Stimulated activated CD4-positive, alpha-beta T cell treated with anti-CD3 and anti-CD28 coated beads, Interleukin-12 subunit alpha, Interleukin-12 subunit beta, amount 100 ng/mL, for 48 hours (primary cell): ENCODE measurements around the gene ITGA11.

Experiments used
- DNase-seq, 3 donors: peaks; one replicate each; pipeline ENCODE4 v3.0.0-alpha.2; 2020; ENCODE audit warnings: low read depth in 2 of 3, low spot score in 1 of 3

Gene ITGA11

DNA sequence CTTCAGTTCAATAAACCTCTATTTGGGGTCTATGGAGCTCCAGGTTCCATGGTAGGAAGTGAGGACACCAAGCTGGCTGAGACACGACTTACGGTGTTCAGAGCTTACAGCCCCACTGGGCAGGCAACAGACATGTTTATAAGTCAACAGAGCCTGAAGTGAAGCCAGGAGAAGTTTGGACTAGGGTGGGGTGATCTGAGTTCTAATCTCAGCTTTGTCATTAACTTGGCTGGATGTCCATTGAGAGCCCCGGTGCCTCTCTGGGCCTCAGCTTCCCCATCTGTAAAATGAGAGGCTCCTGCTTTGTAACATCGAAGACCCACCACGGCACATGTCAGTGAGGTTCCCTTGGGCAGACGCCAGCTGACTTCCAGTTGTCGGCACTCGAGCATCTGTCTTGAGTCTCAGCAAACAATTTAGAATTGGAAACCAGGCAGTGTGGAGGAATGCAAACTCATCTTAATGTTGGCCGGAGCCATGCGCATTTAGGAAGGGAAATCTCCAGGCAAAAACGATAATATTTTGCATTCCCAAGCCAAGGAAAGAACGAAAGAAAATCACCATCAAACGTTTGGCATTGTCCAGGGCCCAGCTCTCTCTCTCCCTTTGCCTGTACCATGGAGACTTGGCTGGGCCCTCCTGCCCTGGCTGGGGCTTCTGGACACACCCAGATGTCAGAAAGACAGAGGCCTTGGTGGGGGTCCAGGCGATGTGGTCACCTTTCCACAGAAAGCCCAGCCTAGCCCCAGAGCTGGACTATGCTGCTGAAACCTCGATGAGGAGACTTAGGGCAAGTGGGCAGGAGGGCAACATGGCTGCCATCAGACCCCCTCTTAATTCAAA lies 18.4 kb downstream of the ITGA11 start:
- DNase-seq = no peak

DNA sequence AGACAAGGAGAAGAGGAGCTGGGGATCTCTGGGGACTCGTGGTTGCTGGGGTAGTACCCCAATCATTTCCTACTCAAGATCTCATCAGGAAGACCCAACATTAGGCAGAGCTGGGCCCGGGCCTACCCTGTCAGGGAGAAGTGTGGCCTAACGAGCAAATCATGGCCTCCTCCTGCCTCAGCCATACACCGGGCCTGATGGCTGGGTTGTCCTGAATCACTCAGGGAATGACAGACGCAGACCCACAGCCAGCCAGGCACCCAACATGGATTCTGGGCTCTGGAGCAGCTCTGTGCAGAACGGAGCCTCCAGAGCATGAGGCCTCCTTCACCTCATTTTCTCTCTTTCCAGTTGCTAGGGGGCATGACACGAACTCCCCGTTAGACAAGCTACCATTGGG lies 19.7 kb downstream of the ITGA11 start:
- DNase-seq = no peak

DNA sequence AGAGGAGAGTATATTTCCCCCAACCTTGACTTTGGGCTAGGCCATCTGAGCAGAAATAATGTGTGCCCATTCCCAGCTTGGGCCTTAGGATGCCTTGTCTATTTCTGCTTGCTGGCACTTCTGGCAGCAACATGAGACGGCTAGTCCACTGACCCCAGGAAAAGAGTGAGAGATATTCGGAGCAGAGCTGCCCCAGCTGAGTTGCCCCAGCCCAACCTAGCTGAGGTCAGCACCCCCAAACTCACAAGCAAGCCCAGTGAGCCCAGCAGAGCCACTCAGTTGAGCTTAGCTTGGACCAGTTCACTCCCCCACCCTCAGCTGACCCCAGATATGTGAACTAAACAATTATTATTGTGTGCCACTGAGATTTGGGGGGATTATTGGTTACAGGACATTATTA lies 20.2 kb downstream of the ITGA11 start:
- no peak for DNase-seq

DNA sequence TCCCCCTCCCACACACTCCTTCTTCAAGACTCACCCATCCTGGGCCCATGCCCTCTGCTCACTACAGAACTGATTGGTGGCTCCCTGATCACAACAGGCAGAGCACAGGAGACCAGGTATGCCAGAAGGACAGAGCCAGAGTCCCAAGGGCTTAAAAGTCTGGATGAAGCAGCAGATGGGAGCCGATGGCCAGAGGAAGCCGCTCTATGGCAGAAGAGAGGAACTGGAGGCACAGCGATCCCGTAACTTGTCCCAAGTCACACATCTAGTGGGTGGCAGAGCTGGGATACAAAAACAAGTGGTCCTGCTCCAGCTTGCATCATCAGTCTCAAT lies 20.7 kb downstream of the ITGA11 start:
- DNase-seq = no peak

DNA sequence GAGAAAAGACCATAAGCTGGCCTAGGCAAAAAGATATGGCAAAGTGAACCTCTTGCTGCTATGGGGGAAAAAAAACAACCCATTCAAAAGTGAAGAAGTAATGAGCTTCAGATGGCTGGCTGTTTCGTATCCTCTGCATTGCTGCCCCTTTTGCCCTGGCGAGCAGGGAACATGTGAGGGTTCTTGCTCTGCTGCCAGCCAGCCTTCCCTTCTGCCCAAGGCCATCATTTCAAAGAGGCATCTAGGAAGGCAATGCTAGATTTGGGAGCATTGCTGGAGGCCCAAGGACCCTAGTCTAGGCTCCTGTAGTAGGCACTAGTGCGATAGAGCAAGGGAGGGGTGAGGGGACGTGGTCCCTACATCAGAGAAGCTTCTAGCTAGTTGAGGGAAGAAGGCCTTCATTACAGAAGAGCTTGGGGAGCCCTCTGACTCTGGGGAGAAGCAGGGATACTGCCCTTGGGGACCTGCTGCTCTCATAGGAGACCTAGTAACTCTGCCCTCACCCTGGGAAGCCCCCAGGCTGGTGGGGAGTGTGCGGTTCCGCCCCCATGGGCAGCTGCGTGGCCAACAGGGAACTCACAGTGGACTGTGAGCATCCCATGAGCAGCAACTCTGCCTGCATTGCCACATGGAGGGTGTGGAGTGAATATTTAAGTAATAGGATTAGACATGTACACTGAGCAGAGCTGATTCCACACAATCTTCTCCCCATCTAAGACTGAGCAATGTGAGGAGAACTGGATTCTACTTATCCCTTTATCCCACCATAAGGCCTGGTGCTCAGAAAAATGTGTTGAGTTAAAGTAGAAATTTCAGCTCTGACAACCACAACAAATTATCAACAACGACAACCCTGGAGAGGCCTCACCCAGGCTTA lies 21.3 kb downstream of the ITGA11 start:
- DNase-seq = no peak

DNA sequence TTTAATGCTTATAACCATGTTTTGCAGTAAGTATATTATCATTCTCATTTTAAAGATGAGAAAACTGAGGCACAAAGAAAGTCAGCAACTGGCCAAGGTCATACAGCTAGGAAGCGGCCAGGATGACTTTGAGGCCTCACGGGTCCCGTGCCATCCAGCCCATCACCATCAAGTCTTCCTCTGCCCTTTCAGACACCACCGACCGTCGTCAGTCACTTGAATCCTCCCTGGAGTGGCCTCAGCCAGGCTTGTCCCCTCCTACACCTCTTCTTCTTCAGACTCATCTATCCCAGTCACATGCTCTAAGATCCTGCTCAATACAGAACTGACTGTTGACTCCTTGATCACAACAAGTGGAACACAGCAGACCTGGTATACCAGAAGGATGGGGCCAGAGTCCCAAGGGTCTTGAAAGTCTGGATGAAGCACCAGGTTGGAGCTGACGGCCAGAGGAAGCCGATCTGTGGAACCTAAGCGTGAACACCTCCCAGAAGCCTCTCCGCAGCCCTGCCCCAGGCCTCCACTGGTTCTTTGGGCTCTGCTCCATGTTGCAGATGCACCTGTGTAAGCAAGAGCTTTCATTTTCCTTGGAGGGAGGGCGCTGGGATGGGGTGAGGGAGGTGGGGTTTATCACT lies 22.1 kb downstream of the ITGA11 start:
- no peak for DNase-seq

DNA sequence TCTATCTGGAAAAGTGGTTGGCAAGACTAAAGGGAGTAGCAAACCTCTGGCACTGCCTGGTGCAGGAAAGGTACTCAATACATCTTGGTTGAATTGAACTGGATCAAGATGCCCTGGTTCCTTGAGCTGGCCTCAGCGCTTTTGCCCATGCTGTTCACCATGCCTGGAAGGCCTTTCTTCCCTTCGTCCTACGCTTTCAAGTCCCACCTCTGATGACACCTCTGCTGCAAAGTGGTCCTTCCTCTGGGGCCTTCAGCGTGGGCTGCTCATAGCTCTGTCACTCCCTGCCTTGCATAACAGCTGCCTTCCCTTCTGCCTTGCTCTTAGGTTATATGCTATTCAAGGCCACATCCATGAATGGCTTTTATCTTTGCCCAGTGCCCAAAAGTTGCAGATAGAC lies 23.0 kb downstream of the ITGA11 start:
- DNase-seq = no peak

DNA sequence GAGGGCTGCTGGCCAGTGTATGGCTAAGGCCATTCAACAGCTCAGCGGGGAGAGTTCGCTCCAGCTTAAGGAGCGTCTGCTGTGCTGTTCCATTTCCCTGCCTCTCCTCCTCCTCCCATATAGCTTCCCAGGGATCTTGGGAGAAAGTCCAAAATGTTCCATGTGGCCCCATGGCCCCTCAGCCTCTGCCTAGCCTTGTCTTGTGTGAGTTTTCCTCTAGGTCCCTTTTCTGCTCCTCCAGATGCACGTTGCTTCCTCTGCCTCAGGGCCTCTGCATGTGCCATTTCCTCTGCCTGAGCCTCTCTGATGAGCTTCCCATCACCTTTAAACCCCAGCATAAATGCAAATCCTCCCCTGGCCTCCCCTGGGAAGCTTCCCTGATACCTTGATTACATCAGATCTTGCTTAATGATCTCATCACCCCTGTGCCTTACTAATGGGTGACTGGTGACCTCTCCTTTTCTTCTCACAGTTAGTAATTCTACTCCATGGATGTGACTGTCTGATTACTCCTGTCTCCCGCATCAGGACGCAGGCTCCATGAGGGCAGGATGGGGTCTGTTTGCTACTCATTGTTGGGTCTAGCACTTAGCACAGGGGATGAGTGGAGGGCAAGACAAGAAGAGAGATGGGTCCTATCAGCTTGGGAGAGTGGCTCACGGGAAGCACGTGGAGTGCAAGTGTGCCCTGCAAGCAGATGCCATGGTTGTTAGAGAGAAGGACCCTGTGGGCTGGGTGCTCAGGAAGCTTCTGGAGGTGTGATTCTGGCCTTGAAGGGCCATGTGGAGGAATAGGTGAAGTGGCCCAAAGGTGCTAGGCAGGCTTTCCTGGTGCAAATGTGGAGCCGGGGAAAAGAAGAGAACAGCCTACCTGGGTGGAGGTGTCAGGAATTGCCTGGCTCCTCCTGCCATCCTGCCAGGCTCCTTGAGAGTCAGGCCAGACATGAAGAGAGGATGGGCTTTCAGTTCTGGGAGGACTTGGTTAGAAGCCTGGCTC lies 23.8 kb downstream of the ITGA11 start:
- DNase-seq = no peak

DNA sequence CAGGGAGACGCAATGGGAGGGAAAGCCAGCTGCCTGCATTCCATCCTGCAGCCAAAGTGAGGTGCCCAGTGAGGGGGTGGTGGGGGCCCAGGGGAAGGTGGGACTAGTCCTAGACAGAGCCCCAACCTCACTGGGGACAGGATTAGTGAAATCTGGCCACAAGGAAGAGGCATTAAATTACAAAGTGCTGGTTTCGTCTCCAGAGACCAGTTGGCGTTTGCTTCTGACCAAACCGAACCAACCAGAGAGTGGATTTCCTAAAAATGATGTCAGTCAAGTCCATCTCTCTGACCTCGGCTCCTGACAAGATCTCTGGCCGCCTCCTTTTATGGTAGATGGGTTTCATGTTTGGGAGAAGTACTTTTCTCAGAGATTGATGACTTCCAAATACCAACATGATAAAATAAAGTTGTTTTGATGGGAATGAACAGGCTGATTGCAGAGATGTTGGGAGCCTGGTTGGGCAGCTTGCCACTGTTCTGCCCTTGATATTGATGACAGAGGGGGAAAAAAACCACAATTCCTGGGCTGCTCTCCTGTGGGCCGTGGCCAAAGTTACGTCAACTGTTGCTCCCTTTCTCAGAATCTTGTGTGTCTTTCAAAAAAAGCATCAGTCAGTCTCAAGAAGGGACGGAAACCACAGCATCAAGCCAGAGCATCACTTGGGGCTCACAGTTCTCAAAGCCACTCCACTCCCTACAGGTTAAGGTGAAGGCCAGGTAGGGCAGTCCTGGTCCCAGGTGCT lies 24.6 kb downstream of the ITGA11 start:
- DNase-seq = no peak

DNA sequence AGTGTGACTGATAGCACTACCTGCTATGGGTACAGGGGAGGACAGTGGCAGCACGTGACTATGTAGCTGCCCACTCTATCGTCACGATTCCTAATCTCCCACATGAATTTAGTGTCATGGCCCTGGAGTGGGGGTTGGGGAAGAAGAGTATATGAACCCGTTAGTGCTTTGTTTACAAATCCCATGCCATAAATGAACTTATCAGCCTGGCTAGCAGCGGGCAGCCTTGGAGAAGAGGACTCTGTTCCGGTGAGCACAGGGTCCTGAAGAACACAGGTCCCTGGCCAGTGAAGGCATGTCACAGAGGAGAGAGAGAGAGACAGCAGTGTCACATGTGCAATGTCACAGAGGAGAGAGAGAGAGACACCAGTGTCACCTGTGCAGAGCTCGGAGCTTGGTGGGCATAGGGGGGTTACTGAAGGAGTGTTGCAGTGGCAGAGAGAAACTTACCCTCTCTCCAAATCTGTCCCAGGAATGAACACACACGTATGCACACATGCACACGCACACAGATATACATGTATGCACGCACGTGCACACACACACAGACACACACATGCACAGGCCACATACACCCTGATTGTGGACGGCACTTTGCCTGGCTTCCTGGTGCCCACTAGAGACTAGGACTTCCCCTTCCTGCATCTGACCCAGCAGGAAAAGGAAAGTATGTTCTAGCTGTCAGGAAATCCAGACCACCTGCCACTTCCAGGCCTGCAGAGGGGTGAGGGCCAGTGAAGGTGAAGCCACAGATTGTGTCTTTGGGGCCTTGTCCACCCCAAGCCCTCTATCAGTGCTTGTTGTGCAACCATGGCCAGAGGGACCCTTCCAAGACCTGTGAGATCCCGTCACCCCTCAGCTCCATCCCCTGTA lies 26.3 kb downstream of the ITGA11 start:
- DNase-seq = no peak

DNA sequence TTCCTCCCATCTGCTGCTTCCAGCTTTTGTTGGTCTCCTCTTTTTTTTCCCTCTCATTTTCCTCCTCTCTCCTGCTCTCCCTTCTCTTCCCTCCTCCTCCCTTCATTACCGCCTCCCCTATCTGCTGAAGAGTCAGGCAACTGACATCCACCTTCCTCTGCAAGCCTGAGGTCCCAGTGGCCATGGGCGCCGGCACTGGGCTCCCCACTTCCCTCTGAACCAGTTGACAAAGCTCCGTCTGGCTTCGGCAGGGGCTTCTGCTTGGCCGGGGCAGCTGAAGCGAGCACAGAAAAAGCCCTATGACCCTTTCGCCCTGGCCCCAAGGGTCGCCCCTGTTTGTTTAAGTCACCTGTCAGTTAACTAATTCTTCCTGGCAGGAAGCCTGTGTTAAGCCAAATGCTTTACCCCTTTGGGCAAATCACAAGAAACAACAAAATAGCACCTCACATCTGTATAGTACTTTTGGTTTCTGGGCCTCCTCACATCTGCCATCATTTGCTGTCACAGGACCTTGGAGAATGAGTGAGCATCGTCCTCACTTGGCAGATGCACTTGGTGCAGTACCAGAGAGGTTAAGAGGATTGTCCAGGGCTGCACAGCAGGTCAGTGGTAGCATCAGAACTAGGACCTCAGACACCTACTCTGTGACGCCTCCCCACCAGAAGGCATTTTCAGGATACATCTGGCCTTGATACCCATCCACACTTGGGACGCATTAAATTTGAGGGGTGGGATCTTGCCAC lies 27.7 kb downstream of the ITGA11 start:
- no peak for DNase-seq

DNA sequence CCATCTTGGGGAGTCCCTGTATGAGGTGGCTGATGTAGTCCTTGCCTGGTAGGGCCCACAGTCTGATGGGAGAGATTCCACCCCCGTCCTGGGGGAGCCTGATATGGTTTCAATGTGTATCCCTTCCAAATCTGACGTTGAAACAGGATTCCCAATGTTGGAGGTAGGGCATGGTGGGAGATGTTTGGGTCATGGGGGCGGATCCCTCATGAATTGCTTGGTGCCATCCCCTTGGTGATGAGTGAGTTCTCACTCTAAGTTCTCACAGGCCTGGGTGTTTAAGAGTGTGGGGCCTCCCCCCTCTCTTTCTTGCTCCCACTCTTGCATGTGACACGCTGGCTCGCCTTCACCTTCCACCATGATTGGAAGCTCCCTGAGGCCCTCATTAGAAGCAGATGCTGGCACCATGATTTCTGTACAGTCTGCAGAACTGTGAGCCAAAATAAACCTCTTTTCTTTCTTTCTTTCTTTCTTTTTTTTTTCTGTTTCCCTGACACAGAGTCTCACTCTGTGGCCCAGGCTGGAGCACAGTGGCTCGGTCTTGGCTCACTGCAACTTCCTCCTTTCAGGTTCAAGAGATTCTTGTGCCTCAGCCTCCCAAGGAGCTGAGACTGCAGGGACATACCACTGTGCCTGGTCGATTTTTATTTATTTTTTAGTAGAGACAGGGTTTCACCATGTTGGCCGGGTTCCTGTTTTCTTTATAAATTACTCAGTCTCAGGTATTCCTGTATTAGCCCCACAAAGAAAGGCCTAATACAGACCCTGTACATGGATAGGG lies 28.6 kb downstream of the ITGA11 start:
- DNase-seq = no peak

DNA sequence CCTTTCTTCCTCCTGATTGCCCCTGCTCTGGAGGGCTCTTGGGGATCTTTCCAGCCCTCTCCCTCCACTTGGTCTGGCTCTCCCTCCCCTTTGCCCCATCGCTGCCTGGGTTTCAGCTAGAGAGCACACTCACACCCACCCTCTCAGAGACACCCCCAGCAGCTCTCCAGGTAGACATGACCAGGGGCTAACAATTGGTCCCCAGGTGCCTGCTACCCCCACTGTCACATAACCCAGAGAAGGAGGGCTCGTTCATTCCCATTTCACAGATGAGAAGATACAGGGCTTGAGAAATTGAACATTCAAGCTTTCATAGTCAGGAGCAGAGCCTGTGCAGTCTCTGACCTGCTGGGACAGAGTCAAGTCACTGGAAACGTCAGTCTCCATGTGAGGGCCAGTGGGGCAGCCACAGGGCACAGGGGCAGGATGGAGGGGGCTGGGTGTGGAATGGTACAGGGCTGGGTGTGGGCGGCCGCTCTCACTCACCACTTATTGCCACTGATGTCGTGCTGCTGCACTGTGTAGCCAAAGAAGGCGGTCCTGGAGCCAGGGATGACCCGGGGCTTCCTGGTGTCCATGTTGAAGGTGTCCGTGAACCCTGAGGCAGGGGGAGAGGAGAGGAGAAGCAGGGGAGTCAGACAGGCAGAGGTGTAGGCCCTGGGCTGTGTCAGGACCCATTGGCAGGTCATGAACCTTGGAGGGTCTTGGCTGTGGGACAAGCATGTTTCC lies 29.4 kb downstream of the ITGA11 start:
- no peak for DNase-seq

DNA sequence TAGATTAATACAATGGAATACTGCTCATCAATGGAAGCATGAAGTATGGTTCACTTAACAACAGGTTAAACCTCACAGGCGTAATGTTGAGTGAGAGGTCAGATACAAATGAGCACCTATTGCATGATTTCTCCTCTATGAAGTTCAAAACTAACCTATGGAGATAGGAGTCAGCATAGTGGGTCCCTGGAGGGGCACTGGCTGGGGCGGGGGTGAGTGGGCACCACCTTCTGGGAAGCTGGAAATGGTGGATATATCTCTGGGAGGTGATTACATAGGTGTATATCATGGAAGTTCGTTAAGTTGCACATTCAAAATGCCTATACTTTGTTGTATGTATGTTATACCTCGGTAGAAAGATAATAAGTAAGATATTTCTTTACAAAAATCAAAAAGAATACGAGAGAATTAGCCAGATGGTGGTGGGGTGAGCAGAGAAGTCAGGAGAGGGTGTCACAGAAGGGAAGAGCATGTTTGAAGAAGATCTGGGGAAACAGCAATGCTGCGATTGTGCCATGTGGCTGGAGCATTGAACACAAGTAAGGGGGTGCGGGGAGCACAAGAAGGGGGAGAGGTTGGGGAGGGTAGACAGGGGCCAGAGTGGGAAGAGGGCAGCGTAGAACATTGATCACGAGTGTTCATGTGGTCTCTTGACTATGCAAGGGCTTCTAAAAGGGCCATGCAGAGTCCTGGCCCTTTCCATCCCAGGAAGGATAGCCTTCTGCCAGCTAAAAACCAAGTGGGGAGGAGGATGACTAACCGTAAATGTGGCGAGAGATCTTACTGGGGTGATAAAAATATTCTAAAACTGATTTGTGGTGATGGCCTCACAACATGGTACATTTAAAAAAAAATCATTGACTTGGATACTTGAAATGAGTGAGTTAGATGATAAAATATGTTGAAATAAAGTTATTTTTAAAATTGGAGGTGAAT lies 30.2 kb downstream of the ITGA11 start:
- no peak for DNase-seq

DNA sequence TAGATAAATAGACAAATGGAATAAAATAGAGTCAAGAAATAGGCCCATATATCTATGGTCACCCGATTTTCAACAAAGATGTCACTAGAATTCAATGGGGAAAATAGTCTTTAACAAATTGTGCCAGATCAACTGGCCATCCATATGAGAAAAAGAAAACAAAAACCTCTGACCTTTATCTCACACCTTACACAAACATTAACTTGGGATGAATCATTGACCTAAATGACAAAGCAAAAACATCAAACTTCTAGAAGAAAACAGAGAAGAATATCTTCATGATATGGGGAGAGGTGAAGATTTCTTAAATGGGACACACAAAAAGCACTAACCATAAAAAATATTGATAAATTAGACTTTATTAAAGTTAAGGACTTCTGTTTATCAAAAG lies 31.9 kb downstream of the ITGA11 start:
- DNase-seq = no peak
